OCI-LY3 (cell line): ENCODE data around the gene BPIFB3.

ENCODE experiments used
- H2AFZ ChIP-seq: fragments of 200-600, 300-600 bp; shearing (Covaris generic); 2 replicates; pipeline ENCODE4 v1.6.0; 2014; ENCODE audit warnings: antibody characterized with exemption, low read depth, low read length
- H3K27ac ChIP-seq: fragments of 200-600, 300-600 bp; sonication (generic); 2 replicates; pipeline ENCODE4 v1.5.1; 2014; ENCODE audit warnings: mild to moderate bottlenecking, low read length, moderate library complexity, mixed read lengths
- H3K27me3 ChIP-seq: fragments of 200-600, 300-600 bp; sonication (generic); 2 replicates; pipeline ENCODE4 v1.6.1; 2014; ENCODE audit warnings: low read depth, low read length, mixed read lengths
- H3K36me3 ChIP-seq: fragments of 200-600, 300-600 bp; sonication (generic); replicated peaks from 2 replicates; pipeline ENCODE3; 2014; ENCODE audit warnings: low read depth, low read length, mixed read lengths
- H3K4me1 ChIP-seq: fragments of 300-600, 200-600 bp; sonication (generic); 2 replicates; pipeline ENCODE4 v1.6.1; 2014; ENCODE audit warnings: low read length, mixed read lengths
- H3K4me2 ChIP-seq: fragments of 200-600, 300-600 bp; sonication (generic); 2 replicates; pipeline ENCODE4 v1.6.1; 2014; ENCODE audit warnings: low read length, mixed read lengths
- H3K4me3 ChIP-seq: fragments of 300-600, 200-600 bp; sonication (generic); 2 replicates; pipeline ENCODE4 v1.5.1; 2014; ENCODE audit warnings: antibody characterized with exemption, mild to moderate bottlenecking, low read length, moderate library complexity
- H3K79me2 ChIP-seq: fragments of 300-600, 200-600 bp; shearing (Covaris generic); 2 replicates; pipeline ENCODE4 v1.6.1; 2014; ENCODE audit warnings: mild to moderate bottlenecking, low read length, mixed read lengths
- H3K9ac ChIP-seq: fragments of 300-600, 200-600 bp; shearing (Covaris generic); 2 replicates; pipeline ENCODE4 v1.6.0; 2014; ENCODE audit warnings: mild to moderate bottlenecking, low read length, moderate library complexity
- H3K9me3 ChIP-seq: fragments of 200-600, 300-600 bp; shearing (Covaris generic); 2 replicates; pipeline ENCODE4 v1.6.1; 2014; ENCODE audit warnings: low read length, mixed read lengths; ENCODE audit not compliant: insufficient read depth
- H4K20me1 ChIP-seq: fragments of 200-600, 300-600 bp; sonication (generic); 2 replicates; pipeline ENCODE4 v1.6.1; 2016; ENCODE audit warnings: low read length, mixed read lengths; ENCODE audit not compliant: insufficient read depth
- EZH2phosphoT487 ChIP-seq: fragments of 200-600 bp; shearing (Covaris generic); IDR thresholded peaks from 2 replicates; pipeline ENCODE4 v1.6.1; 2018; ENCODE audit warnings: antibody characterized with exemption, mixed run types, low read depth
- TF ChIP-seq, protein P1 (sequence below): fragments of 200-600, 300-600 bp; sonication (generic); IDR thresholded peaks from 2 replicates; pipeline ENCODE4 v1.5.1; 2014; ENCODE audit warnings: antibody characterized with exemption, low read length, low read depth

The BPIFB3 gene

DNA sequence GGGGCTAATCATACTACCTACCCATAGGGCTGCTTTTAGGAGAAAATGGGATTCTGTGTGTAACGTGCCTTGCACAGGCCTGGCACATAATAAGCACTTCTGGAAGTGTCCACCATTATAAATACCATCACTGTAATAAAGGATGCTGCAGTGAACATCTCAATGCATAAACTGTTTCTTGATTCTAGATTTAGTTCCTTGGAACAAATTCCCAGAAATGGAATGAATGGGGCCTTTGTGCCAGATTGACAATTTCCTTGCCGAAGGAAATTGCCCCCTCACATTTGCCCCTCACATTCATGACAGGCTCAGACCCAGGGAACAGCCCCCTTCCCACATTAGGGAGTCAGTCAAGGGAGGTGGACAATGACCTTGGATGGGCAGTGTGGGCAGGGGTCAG, 55.0 kb downstream of the BPIFB3 start:
- H3K36me3 ChIP-seq: no peaks in the 10 kb centered on the region
- no peak overlapping the region for H3K27ac ChIP-seq
- H3K4me3 ChIP-seq: no peak overlapping the region
- no peak overlapping the region for H2AFZ ChIP-seq
- H3K4me2 ChIP-seq: no peak overlapping the region
- no peaks in the 10 kb centered on the region for H3K79me2 ChIP-seq
- H4K20me1 ChIP-seq: no peaks in the 10 kb centered on the region; the same call in 1 of the 2 replicates
- no peaks in the 10 kb centered on the region for H3K9me3 ChIP-seq
- H3K9ac ChIP-seq: no peak overlapping the region
- TF ChIP-seq, protein P1, sequence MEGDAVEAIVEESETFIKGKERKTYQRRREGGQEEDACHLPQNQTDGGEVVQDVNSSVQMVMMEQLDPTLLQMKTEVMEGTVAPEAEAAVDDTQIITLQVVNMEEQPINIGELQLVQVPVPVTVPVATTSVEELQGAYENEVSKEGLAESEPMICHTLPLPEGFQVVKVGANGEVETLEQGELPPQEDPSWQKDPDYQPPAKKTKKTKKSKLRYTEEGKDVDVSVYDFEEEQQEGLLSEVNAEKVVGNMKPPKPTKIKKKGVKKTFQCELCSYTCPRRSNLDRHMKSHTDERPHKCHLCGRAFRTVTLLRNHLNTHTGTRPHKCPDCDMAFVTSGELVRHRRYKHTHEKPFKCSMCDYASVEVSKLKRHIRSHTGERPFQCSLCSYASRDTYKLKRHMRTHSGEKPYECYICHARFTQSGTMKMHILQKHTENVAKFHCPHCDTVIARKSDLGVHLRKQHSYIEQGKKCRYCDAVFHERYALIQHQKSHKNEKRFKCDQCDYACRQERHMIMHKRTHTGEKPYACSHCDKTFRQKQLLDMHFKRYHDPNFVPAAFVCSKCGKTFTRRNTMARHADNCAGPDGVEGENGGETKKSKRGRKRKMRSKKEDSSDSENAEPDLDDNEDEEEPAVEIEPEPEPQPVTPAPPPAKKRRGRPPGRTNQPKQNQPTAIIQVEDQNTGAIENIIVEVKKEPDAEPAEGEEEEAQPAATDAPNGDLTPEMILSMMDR: no peak
- no peak for TF ChIP-seq EZH2phosphoT487
- 0 out of 2 replicates have a peak, but pooled peaks cover 4% of the 10 kb centered on the region for H3K27me3 ChIP-seq
- no peaks in the 10 kb centered on the region for H3K4me1 ChIP-seq

DNA sequence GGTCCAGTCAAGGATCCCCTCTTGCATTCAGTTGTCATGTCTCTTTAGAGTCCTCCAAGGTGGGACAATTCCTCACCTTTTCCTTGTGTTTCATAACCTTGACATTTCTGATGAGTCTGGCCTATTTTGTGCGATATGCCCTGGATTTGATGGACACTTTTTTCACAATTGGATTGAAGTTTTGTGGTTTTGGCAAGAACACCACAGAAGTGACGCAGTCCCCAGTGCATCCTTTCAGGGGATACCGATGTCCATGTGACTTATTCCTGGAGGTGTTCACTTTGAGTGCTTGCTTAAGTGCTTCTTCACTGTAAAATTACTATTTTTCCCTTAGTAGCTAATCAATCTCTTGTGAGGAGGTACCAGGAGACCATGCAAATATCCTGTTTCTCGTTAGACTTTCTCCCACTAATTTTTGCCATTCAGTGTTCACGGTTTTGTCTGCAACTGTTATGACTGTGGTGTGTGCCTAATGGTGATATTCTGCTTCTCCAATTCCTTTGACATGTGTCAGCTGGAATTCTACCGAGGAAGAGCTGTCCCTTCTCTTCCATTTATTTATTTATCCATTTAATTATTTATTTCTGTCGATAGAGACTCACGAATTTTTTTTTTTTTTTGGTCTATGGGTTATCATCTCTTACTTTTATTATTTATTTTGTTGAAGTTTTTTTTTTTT, 56.6 kb downstream of the BPIFB3 start:
- TF ChIP-seq, protein P1: no peak
- no peak for TF ChIP-seq EZH2phosphoT487
- Histone ChIP-seq H3K79me2 (no peaks in the 10 kb centered on the region), H2AFZ (no peak overlapping the region), H3K27ac (no peak overlapping the region), H4K20me1 (no peaks in the 10 kb centered on the region; the same call in 1 of the 2 replicates), H3K9me3 (no peaks in the 10 kb centered on the region), H3K27me3 (0 out of 2 replicates have a peak, but pooled peaks cover 4% of the 10 kb centered on the region), H3K4me2 (no peak overlapping the region), H3K36me3 (no peaks in the 10 kb centered on the region), H3K4me3 (no peak overlapping the region), H3K4me1 (no peaks in the 10 kb centered on the region), H3K9ac (no peak overlapping the region)

DNA sequence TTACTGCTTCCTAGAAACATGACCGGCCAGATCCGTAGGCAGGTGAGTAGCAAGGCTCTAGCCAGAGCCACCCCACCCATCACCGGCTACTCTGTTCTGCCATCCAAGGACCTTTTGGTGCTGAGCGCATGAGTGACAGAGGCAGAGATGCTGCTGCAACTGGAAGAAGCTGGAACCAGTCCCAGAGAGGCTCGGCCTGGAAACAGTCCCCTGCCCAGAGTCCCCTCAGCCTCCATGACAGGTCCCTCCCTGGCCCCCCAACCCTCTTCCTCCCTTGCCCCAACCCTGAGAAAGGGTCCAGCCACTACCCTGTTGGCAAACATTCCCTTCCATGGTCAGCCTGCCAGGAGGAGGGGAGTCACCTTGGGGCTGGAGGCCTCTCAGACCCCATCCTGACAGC, 57.6 kb downstream of the BPIFB3 start:
- no peak for TF ChIP-seq EZH2phosphoT487
- TF ChIP-seq, protein P1: no peak
- Histone ChIP-seq H3K4me1 (no peaks in the 10 kb centered on the region), H3K27ac (no peak overlapping the region), H3K36me3 (no peaks in the 10 kb centered on the region), H3K4me2 (no peak overlapping the region), H3K9me3 (no peaks in the 10 kb centered on the region), H3K4me3 (no peak overlapping the region), H2AFZ (no peak overlapping the region), H3K9ac (no peak overlapping the region), H3K27me3 (0 out of 2 replicates have a peak, but pooled peaks cover 4% of the 10 kb centered on the region), H4K20me1 (no peaks in the 10 kb centered on the region; the same call in 1 of the 2 replicates), H3K79me2 (no peaks in the 10 kb centered on the region)

DNA sequence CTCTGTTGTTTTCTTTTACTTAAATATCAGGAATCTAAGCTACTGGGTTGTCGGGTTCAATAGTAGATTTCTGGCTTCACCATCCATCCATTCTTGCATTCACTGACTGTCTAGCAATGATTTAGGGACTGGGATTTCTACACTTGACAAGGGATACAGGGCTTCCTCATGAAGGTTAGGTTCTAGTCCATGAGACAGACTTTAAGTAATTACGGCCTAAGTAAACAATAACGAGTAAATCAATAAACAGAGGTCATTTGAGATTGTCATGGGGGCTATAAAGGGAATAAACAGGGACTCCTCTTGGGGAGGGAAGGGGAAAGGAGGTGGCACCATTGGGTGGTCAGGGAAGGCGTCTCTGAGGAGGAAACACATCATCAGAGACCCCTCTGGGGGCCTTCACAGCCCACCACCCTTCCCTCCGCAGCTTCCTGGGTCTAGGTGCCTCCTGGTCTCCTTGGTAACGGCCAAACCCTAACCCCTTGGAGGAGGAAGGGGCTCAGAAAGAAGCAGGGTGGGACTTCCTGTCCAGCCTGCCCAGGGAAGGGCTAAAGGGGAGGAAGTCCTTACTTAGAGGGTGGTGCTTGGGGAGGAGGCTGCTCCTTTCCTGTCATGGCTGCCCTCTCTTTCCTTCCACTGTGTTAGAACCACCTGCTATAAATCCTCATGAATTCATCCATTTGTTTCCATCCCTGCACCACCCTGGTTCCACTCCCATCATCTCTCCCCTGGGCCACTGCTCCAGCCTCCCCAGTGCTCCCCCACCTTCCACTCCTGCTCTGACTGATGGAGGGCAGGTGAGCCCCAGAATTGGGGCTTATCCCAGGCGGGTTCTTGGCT, 59.1 kb downstream of the BPIFB3 start:
- H3K9me3 ChIP-seq: no peaks in the 10 kb centered on the region
- no peak overlapping the region for H3K27ac ChIP-seq
- H2AFZ ChIP-seq: no peak overlapping the region
- TF ChIP-seq, protein P1: no peak
- no peak for TF ChIP-seq EZH2phosphoT487
- H3K27me3 ChIP-seq: 0 out of 2 replicates have a peak, but pooled peaks cover 4% of the 10 kb centered on the region
- no peak overlapping the region for H3K4me3 ChIP-seq
- H3K79me2 ChIP-seq: no peaks in the 10 kb centered on the region
- H3K4me2 ChIP-seq: no peak overlapping the region
- H4K20me1 ChIP-seq: no peaks in the 10 kb centered on the region; the same call in 1 of the 2 replicates
- H3K36me3 ChIP-seq: no peaks in the 10 kb centered on the region
- H3K9ac ChIP-seq: no peak overlapping the region
- no peaks in the 10 kb centered on the region for H3K4me1 ChIP-seq
